Trophoblast cell (in vitro differentiated cells and primary cell): ENCODE measurements around the gene AJAP1.

Experiments used
- DNase-seq, 2 donors: peaks; one replicate each; pipeline ENCODE4 v3.0.0-alpha.2; 2016
- H2AFZ ChIP-seq: 2 replicates; pipeline ENCODE4 v1.6.1; 2013; ENCODE audit warnings: low read length, moderate library complexity, mild to moderate bottlenecking; ENCODE audit not compliant: insufficient read depth, poor library complexity
- H2AK5ac ChIP-seq: 2 replicates; pipeline ENCODE4 v1.6.1; 2013; ENCODE audit warnings: mild to moderate bottlenecking, low read length
- H2BK120ac ChIP-seq: 2 replicates; pipeline ENCODE4 v1.6.1; 2013; ENCODE audit warnings: low read length, mild to moderate bottlenecking, moderate library complexity; ENCODE audit not compliant: insufficient read depth, poor library complexity
- H2BK12ac ChIP-seq: 2 replicates; pipeline ENCODE4 v1.6.1; 2013; ENCODE audit warnings: mild to moderate bottlenecking, low read length, moderate library complexity
- H2BK5ac ChIP-seq: 2 replicates; pipeline ENCODE4 v1.6.1; 2013; ENCODE audit warnings: low read length, low read depth, moderate library complexity, mild to moderate bottlenecking; ENCODE audit not compliant: poor library complexity
- H3K14ac ChIP-seq: 2 replicates; pipeline ENCODE4 v1.6.1; 2013; ENCODE audit warnings: mild to moderate bottlenecking, low read length
- H3K18ac ChIP-seq: 2 replicates; pipeline ENCODE4 v1.6.1; 2013; ENCODE audit warnings: mild to moderate bottlenecking, low read length
- H3K23ac ChIP-seq: 2 replicates; pipeline ENCODE4 v1.6.1; 2013; ENCODE audit warnings: low read length
- H3K27ac ChIP-seq: 2 replicates; pipeline ENCODE4 v1.5.1; 2013; ENCODE audit warnings: low read depth, mild to moderate bottlenecking, inconsistent platforms, low read length, moderate library complexity
- H3K27me3 ChIP-seq: 2 replicates; pipeline ENCODE4 v1.6.1; 2013; ENCODE audit warnings: inconsistent platforms, mild to moderate bottlenecking, low read length, moderate library complexity; ENCODE audit not compliant: insufficient read depth
- H3K36me3 ChIP-seq, 2 experiments: 1 replicate in 1 of 2; 2 replicates in 1 of 2; pipeline ENCODE4 v1.6.1; 2013; ENCODE audit warnings: low read length in 2 of 2, mild to moderate bottlenecking in 2 of 2, moderate library complexity in 1 of 2; ENCODE audit not compliant: insufficient read depth in 2 of 2, control insufficient read depth in 1 of 2
- H3K4ac ChIP-seq: 2 replicates; pipeline ENCODE4 v1.6.1; 2013; ENCODE audit warnings: low read depth, mild to moderate bottlenecking, low read length, moderate library complexity
- H3K4me1 ChIP-seq, 2 experiments: 1 replicate in 1 of 2; 2 replicates in 1 of 2; pipeline ENCODE4 v1.6.1; 2013; ENCODE audit warnings: low read length in 2 of 2, mild to moderate bottlenecking in 2 of 2, moderate library complexity in 1 of 2; ENCODE audit not compliant: insufficient read depth in 2 of 2, control insufficient read depth in 1 of 2
- H3K4me2 ChIP-seq: 2 replicates; pipeline ENCODE4 v1.6.1; 2013; ENCODE audit warnings: inconsistent platforms, mild to moderate bottlenecking, low read length, moderate library complexity
- H3K4me3 ChIP-seq: 2 replicates; pipeline ENCODE4 v1.5.1; 2013; ENCODE audit warnings: mild to moderate bottlenecking, low read depth, low read length, inconsistent platforms
- H3K79me1 ChIP-seq: one replicate; pipeline ENCODE4 v1.6.1; 2013; ENCODE audit warnings: low read length
- H3K79me2 ChIP-seq: 2 replicates; pipeline ENCODE4 v1.6.1; 2013; ENCODE audit warnings: low read length, mild to moderate bottlenecking; ENCODE audit not compliant: control insufficient read depth, insufficient read depth, poor library complexity
- H3K9ac ChIP-seq: 2 replicates; pipeline ENCODE4 v1.6.1; 2013; ENCODE audit warnings: mild to moderate bottlenecking, low read length
- H3K9me3 ChIP-seq: 2 replicates; pipeline ENCODE4 v1.6.1; 2013; ENCODE audit warnings: low read depth, mild to moderate bottlenecking, control low read depth, inconsistent platforms, low read length; ENCODE audit not compliant: insufficient read depth
- H4K12ac ChIP-seq: 2 replicates; pipeline ENCODE4 v1.6.1; 2013; ENCODE audit warnings: low read depth, mild to moderate bottlenecking, low read length, moderate library complexity
- H4K8ac ChIP-seq: 2 replicates; pipeline ENCODE4 v1.6.1; 2013; ENCODE audit warnings: low read depth, mild to moderate bottlenecking, low read length, moderate library complexity
- H4K91ac ChIP-seq: one replicate; pipeline ENCODE4 v1.6.1; 2013; ENCODE audit warnings: low read depth, mild to moderate bottlenecking, low read length, moderate library complexity
- WGBS: extraction: QIAGEN DNeasy Blood & Tissue Kit; methylation state at CpG from one replicate; pipeline ENCODE4 v1.1.7; 2013; ENCODE audit warnings: missing lambda C conversion rate; ENCODE audit not compliant: insufficient read length, insufficient coverage; ENCODE audit errors: extremely low coverage; 5-methylcytosine and 5-hydroxymethylcytosine counted together

The AJAP1 gene

DNA sequence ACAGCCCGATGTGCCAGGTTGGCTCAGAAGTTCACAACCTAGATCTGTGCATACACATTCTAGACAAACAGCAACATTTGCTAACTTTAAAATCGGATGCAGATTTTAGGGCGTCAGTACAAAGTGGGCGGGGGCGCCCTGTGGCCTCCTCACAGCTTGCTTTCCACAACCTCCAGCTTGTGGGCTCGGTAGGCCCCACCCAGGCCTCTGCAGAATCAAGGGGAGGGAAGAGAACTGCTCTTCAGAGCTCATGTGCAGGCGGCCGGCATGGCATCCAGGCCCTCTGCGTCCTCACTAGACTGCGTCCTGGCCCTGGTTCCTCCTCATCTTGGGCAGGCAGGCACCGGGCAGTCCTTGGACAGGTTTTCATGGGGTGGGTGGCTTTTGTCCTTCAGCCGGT, 59.3 kb downstream of the AJAP1 start:
- Histone ChIP-seq H4K12ac (no peak overlapping the region), H3K18ac (no peak overlapping the region), H3K9me3 (peaks cover 3% of the 10 kb centered on the region), H3K9ac (no peak overlapping the region), H3K79me2 (no peaks in the 10 kb centered on the region), H2BK120ac (no peak overlapping the region), H2AK5ac (no peak overlapping the region), H3K36me3 (no peaks in the 10 kb centered on the region), H4K8ac (no peak overlapping the region), H2BK5ac (no peak overlapping the region), H3K4me3 (no peak overlapping the region), H3K27me3 (no peaks in the 10 kb centered on the region), H3K27ac (no peak overlapping the region), H2AFZ (no peak overlapping the region), H3K79me1 (no peaks in the 10 kb centered on the region), H3K14ac (no peak overlapping the region), H3K4me1 (peaks cover 3 to 8% of the 10 kb centered on the region in 2 experiments), H2BK12ac (no peak overlapping the region), H4K91ac (no peak overlapping the region), H3K4me2 (no peak overlapping the region), H3K4ac (no peak overlapping the region), H3K23ac (no peak overlapping the region)
- no peak for DNase-seq
- WGBS = no CpG with 5 or more reads among the region's 12 CpGs

DNA sequence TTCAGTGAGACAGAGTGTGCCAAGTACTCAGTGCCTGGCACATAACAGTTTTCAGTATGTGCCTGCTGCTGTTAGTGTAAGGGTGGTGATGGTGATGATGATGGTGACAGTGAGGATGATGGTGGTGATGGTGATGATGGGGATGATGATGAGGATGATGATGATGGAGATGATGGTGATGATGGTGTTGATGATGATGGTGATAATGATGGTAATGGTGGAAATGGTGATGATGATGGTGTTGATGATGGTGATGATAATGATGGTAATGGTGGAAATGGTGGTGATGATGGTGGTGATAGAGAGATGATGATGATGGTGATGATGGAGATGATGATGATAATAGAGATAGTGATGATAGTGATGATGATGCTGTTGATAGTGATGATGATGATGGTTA, 62.0 kb downstream of the AJAP1 start:
- peaks cover 3% of the 10 kb centered on the region for H3K9me3 ChIP-seq
- H3K79me2 ChIP-seq = no peaks in the 10 kb centered on the region
- H4K8ac ChIP-seq = no peak overlapping the region
- no peak overlapping the region for H3K4me3 ChIP-seq
- no peak overlapping the region for H2AFZ ChIP-seq
- no peaks in the 10 kb centered on the region for H3K79me1 ChIP-seq
- no peak overlapping the region for H3K9ac ChIP-seq
- no peak overlapping the region for H3K14ac ChIP-seq
- H2BK120ac ChIP-seq = no peak overlapping the region
- DNase-seq = no peak
- H2BK5ac ChIP-seq = no peak overlapping the region
- H2AK5ac ChIP-seq = no peak overlapping the region
- H4K12ac ChIP-seq = no peak overlapping the region
- H3K4ac ChIP-seq = no peak overlapping the region
- no peak overlapping the region for H4K91ac ChIP-seq
- no peak overlapping the region for H2BK12ac ChIP-seq
- no peaks in the 10 kb centered on the region for H3K4me1 ChIP-seq
- no peaks in the 10 kb centered on the region for H3K27me3 ChIP-seq
- no peak overlapping the region for H3K27ac ChIP-seq
- no peak overlapping the region for H3K23ac ChIP-seq
- no peaks in the 10 kb centered on the region for H3K36me3 ChIP-seq
- H3K18ac ChIP-seq = no peak overlapping the region
- no peak overlapping the region for H3K4me2 ChIP-seq

DNA sequence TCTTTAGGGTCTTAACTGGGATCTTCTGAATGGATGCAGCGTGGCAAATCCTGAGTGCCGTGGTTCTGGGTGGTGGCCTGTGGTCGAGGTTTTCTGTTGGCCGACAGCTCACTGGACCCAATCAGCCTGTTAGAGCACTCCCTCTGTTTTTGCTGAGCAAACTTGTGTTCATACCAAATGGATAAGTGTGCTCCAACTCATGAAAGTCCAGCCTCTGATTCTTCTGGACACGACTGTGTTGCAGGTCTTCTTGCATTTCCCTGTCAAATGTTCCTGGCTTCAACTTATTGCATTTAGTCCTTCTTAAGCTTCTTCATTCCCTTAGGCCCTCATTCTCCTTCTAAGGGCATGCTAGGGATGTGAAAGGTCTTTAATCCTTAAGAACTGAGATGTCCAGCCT, 63.7 kb downstream of the AJAP1 start:
- Histone ChIP-seq H3K4me1 (no peaks in the 10 kb centered on the region), H3K9me3 (peaks cover 3% of the 10 kb centered on the region), H4K8ac (no peak overlapping the region), H3K4ac (no peak overlapping the region), H2BK5ac (no peak overlapping the region), H3K14ac (no peak overlapping the region), H3K79me1 (no peaks in the 10 kb centered on the region), H3K79me2 (no peaks in the 10 kb centered on the region), H2AK5ac (no peak overlapping the region), H2AFZ (no peak overlapping the region), H3K18ac (no peak overlapping the region), H3K9ac (no peak overlapping the region), H3K23ac (no peak overlapping the region), H3K4me2 (no peak overlapping the region), H3K36me3 (no peaks in the 10 kb centered on the region), H3K27me3 (no peaks in the 10 kb centered on the region), H2BK120ac (no peak overlapping the region), H4K91ac (no peak overlapping the region), H3K4me3 (no peak overlapping the region), H3K27ac (no peak overlapping the region), H4K12ac (no peak overlapping the region), H2BK12ac (no peak overlapping the region)
- no CpG with 5 or more reads among the region's 5 CpGs for WGBS
- no peak for DNase-seq

DNA sequence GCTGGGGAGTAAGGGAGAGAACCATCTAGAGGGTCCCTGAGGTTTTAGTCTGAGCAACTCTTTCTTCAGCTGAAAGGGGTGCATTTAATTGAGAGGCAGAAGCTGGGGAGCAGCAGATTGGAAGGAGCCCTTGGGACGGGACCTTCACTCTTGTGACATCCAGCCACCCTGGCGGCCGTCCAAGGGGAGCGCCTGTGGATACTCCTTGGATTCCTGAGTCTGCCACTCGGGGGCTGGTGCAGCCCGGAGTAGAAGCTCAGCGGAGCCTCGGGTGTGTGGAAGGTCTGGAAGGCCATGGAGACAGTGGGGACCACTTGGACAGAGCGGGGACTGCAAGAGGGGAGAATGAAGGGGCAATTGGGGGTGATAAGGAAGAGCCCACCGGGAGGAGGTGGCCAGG, 68.7 kb downstream of the AJAP1 start:
- no peak overlapping the region for H2BK12ac ChIP-seq
- H3K79me2 ChIP-seq = no peaks in the 10 kb centered on the region
- H2AK5ac ChIP-seq = no peak overlapping the region
- no peak overlapping the region for H4K8ac ChIP-seq
- H3K4me1 ChIP-seq = peaks cover 1 to 2% of the 10 kb centered on the region in 2 experiments
- H3K79me1 ChIP-seq = no peaks in the 10 kb centered on the region
- no peak overlapping the region for H2BK5ac ChIP-seq
- H3K14ac ChIP-seq = no peak overlapping the region
- no peaks in the 10 kb centered on the region for H3K27me3 ChIP-seq
- H2AFZ ChIP-seq = no peak overlapping the region
- no peak overlapping the region for H3K18ac ChIP-seq
- H3K36me3 ChIP-seq = no peaks in the 10 kb centered on the region
- no peak overlapping the region for H3K23ac ChIP-seq
- WGBS = no CpG with 5 or more reads among the region's 10 CpGs
- no peak overlapping the region for H4K91ac ChIP-seq
- H4K12ac ChIP-seq = no peak overlapping the region
- DNase-seq = no peak
- no peak overlapping the region for H3K9ac ChIP-seq
- no peak overlapping the region for H2BK120ac ChIP-seq
- H3K4me2 ChIP-seq = no peak overlapping the region
- H3K27ac ChIP-seq = no peak overlapping the region
- H3K9me3 ChIP-seq = peaks cover 2% of the 10 kb centered on the region
- H3K4me3 ChIP-seq = no peak overlapping the region
- no peak overlapping the region for H3K4ac ChIP-seq
